Uterus (tissue), 4 donors: ENCODE data around the gene ZNF563. TPM values are rescaled to one million over a fixed set of nuclear protein-coding genes. Genes with fewer than 3 reads are reported as not detected.
A peak's percentile ranks its signal among the peaks of the same experiment; 100 is the strongest.
"Not testable (repeated sequence)": the region's sequence is repeated elsewhere in the genome, so short reads cannot be mapped to it uniquely, and the experiment has no call there.

Source experiments
- DNase-seq, 2 donors: peaks; one replicate each; pipeline ENCODE4 v3.0.0-alpha.2; 2019 to 2020
- H3K27ac ChIP-seq, 2 donors: fragments of 200-600 bp; sonication (generic); 1 replicate in 1 of 2; 2 replicates in 1 of 2; pipeline ENCODE4 v1.5.1; 2016 to 2018
- H3K27me3 ChIP-seq, 2 donors: fragments of 200-600 bp; sonication (generic); one replicate each; pipeline ENCODE4 v1.5.1; 2018 to 2019; ENCODE audit warnings: control low read depth in 1 of 2
- H3K36me3 ChIP-seq, 2 donors: fragments of 200-600 bp; sonication (generic); one replicate each; pipeline ENCODE4 v1.5.1; 2019; ENCODE audit warnings: control low read depth in 1 of 2
- H3K4me1 ChIP-seq, 2 donors: fragments of 200-600 bp; sonication (generic); one replicate each; pipeline ENCODE4 v1.5.1; 2018 to 2019; ENCODE audit warnings: control low read depth in 1 of 2
- H3K4me3 ChIP-seq, 2 donors: fragments of 200-600 bp; sonication (generic); 1 replicate in 1 of 2; 2 replicates in 1 of 2; pipeline ENCODE4 v1.5.1; 2018 to 2019; ENCODE audit warnings: mild to moderate bottlenecking in 1 of 2
- H3K9me3 ChIP-seq, 2 donors: fragments of 200-600 bp; sonication (generic); one replicate each; pipeline ENCODE4 v1.5.1; 2019; ENCODE audit warnings: control low read depth in 1 of 2
- CTCF ChIP-seq, 4 experiments: fragments of 200-600 bp in 2 of 4; fragments of 450-650 bp in 2 of 4; sonication (generic) in 2 of 4; IDR thresholded peaks; one replicate each; pipeline ENCODE4 v1.5.1; 2016 to 2019; ENCODE audit warnings: antibody characterized with exemption in 4 of 4, mild to moderate bottlenecking in 2 of 4, moderate library complexity in 1 of 4
- POLR2A ChIP-seq, 2 donors: fragments of 450-650 bp; IDR thresholded peaks; one replicate each; pipeline ENCODE4 v1.6.1; 2016; ENCODE audit warnings: antibody characterized with exemption in 2 of 2, mild to moderate bottlenecking in 1 of 2, moderate library complexity in 1 of 2
- intact Hi-C: fragments of 100-400 bp; cut with DNase I; formaldehyde crosslinking; loops from one replicate; pipeline ENCODE4 v1.15.1; 2023; ENCODE audit warnings: low total_unique reads
- total RNA-seq, 4 donors: library from RNA; depleted of rRNA in 3 of 4; stranded (reverse); fragments of >200 nt in 3 of 4; gene quantifications; one replicate each; pipeline versions ENCODE4 v1.1.0 to v1.2.4, GENCODE V29; 2014 to 2023
- donor health status: DM: yes; HTN: yes; CAD: no.

Gene ZNF563
- total RNA-seq, 4 donors from 2014 or later, result 6.4 to 9.7 (median 7.9) TPM

- peak within 1 kb of the TSS; percentile 73 to 84 for H3K4me3 ChIP-seq
- intact Hi-C loops, result no loop called here
- H3K27ac ChIP-seq, result peak within 1 kb of the TSS; percentile 84 to 94
- no peaks in the 10 kb centered on the region for H3K4me1 ChIP-seq
- no peaks in the 10 kb centered on the region for H3K36me3 ChIP-seq
- no peaks in the 10 kb centered on the region for H3K9me3 ChIP-seq
- DNase-seq, result peak; percentile 94 to 97
- TF ChIP-seq CTCF (IDR thresholded peaks at IDR 0.05), result peak; percentile 47 to 84 (median 70)
- TF ChIP-seq POLR2A (IDR thresholded peaks at IDR 0.05), result peak; percentile 71 to 86
- H3K27me3 ChIP-seq, result no peaks in the 10 kb centered on the region
Observed at GRCh38 chr19:12365236-12366162, 32.1 kb upstream of the ZNF563 start, which contains the start of gene ZNF442. ZNF442 (minus strand) TSS chr19:12365683; CDS start chr19:12363631, 2,052 bp downstream.

GRCh38 chr19:12364391-12365235 lies 31.2 kb upstream of the ZNF563 start:
- Histone ChIP-seq H3K4me1 (no peaks in the 10 kb centered on the region), H3K27ac (peak overlapping the region; percentile 84 to 94), H3K36me3 (no peaks in the 10 kb centered on the region), H3K9me3 (no peaks in the 10 kb centered on the region), H3K27me3 (no peaks in the 10 kb centered on the region), H3K4me3 (peak overlapping the region; percentile 73 to 84)
- intact Hi-C loops, result no loop called here
- TF ChIP-seq CTCF (IDR thresholded peaks at IDR 0.05), result no peak
- TF ChIP-seq POLR2A (IDR thresholded peaks at IDR 0.05), result no peak
- peak; percentile 16 to 18 for DNase-seq

- H3K9me3 ChIP-seq, H3K4me3 ChIP-seq, H3K27ac ChIP-seq, DNase-seq, H3K36me3 ChIP-seq, H3K27me3 ChIP-seq, H3K4me1 ChIP-seq, intact Hi-C loops: not testable (repeated sequence)
Observed at GRCh38 chr19:12362236-12362635, 28.8 kb upstream of the ZNF563 start.

- intact Hi-C loops, result no loop called here
- Histone ChIP-seq H3K4me1 (no peaks in the 10 kb centered on the region), H3K4me3 (no peak overlapping the region), H3K36me3 (no peaks in the 10 kb centered on the region), H3K9me3 (peaks cover 0 to 43% of the 10 kb centered on the region in 2 donors), H3K27ac (no peak overlapping the region), H3K27me3 (no peaks in the 10 kb centered on the region)
- no peak for DNase-seq
- TF ChIP-seq CTCF (IDR thresholded peaks at IDR 0.05) (no peak), POLR2A (IDR thresholded peaks at IDR 0.05) (no peak)
Observed at GRCh38 chr19:12353375-12353774, 19.9 kb upstream of the ZNF563 start.

- no peak for TF ChIP-seq CTCF (IDR thresholded peaks at IDR 0.05)
- TF ChIP-seq POLR2A (IDR thresholded peaks at IDR 0.05), result no peak
- Histone ChIP-seq H3K27me3 (no peaks in the 10 kb centered on the region), H3K9me3 (peaks cover 0 to 43% of the 10 kb centered on the region in 2 donors), H3K4me1 (no peaks in the 10 kb centered on the region), H3K36me3 (no peaks in the 10 kb centered on the region), H3K27ac (no peak overlapping the region), H3K4me3 (no peak overlapping the region)
- intact Hi-C loops, result no loop called here
- DNase-seq, result no peak
Observed at GRCh38 chr19:12350890-12351197, 17.4 kb upstream of the ZNF563 start.
